IMR-90 (cell line): ENCODE data around the gene EIF5A. TPM values are rescaled to one million over a fixed set of nuclear protein-coding genes. Genes with fewer than 3 reads are reported as not detected.

Experiments
- ATAC-seq: fragments of 200-7000 bp; cut with Tn5 transposase; 2 replicates; pipeline ENCODE4 v1.9.1; 2020; ENCODE audit warnings: low read depth, mild to moderate bottlenecking, moderate library complexity
- BruUV-seq: library from RNA; stranded (reverse); fragments of 400-500 nt; replicated peaks from 2 replicates; lab custom pipeline; 2021; lab: Mats Ljungman, UMichigan
- CTCF ChIA-PET: fragments of 300-600 bp; formaldehyde crosslinking; extraction: SDS; loops from one replicate; lab custom pipeline; 2021; ENCODE audit warnings: antibody characterized with exemption; lab: Yijun Ruan, JAX
- POLR2A ChIA-PET: fragments of 300-600 bp; sonication (Branson Sonifier 250); formaldehyde crosslinking; loops from one replicate; lab custom pipeline; 2022; ENCODE audit warnings: antibody characterized with exemption; ENCODE audit not compliant: unreplicated experiment; lab: Charles Lee
- DNase-seq: peaks from one replicate; pipeline ENCODE4 v3.0.0; 2013
- H2AFZ ChIP-seq: replicated peaks from 2 replicates; pipeline ENCODE3; 2013; ENCODE audit warnings: low read length, mild to moderate bottlenecking; ENCODE audit not compliant: poor library complexity
- H2AK5ac ChIP-seq: 2 replicates; pipeline ENCODE4 v1.6.1; 2013; ENCODE audit warnings: low read depth, low read length, inconsistent platforms
- H2AK9ac ChIP-seq: replicated peaks from 2 replicates; pipeline ENCODE3; 2013; ENCODE audit warnings: mild to moderate bottlenecking, low read depth, low read length, moderate library complexity; ENCODE audit not compliant: poor library complexity
- H2BK120ac ChIP-seq: 2 replicates; pipeline ENCODE4 v1.6.1; 2013; ENCODE audit warnings: low read depth, low read length, inconsistent platforms
- H2BK15ac ChIP-seq: 3 replicates; pipeline ENCODE4 v1.6.1; 2013; ENCODE audit warnings: low read depth, low read length, inconsistent platforms
- H2BK20ac ChIP-seq: 2 replicates; pipeline ENCODE4 v1.6.1; 2013; ENCODE audit warnings: low read depth, mild to moderate bottlenecking, inconsistent platforms, low read length, moderate library complexity
- H2BK5ac ChIP-seq: 2 replicates; pipeline ENCODE4 v1.6.1; 2013; ENCODE audit warnings: mild to moderate bottlenecking, low read depth, low read length, inconsistent platforms; ENCODE audit not compliant: poor library complexity, severe bottlenecking
- H3K14ac ChIP-seq: replicated peaks from 2 replicates; pipeline ENCODE4 v1.6.1; 2013; ENCODE audit warnings: low read depth, low read length, inconsistent platforms
- H3K18ac ChIP-seq: 2 replicates; pipeline ENCODE4 v1.6.1; 2013; ENCODE audit warnings: low read depth, low read length, control low read depth
- H3K23ac ChIP-seq: 2 replicates; pipeline ENCODE4 v1.6.1; 2013; ENCODE audit warnings: low read depth, low read length, inconsistent platforms
- H3K27ac ChIP-seq: 2 replicates; pipeline ENCODE4 v1.5.1; 2013; ENCODE audit warnings: mild to moderate bottlenecking, control low read depth, low read length; ENCODE audit not compliant: insufficient read depth
- H3K27me3 ChIP-seq: 2 replicates; pipeline ENCODE4 v1.6.1; 2013; ENCODE audit warnings: low read length; ENCODE audit not compliant: control insufficient read depth, insufficient read depth
- H3K36me3 ChIP-seq: 2 replicates; pipeline ENCODE4 v1.6.1; 2013; ENCODE audit warnings: low read length, mixed read lengths; ENCODE audit not compliant: control insufficient read depth, insufficient read depth
- H3K4ac ChIP-seq: 2 replicates; pipeline ENCODE4 v1.6.1; 2013; ENCODE audit warnings: low read depth, low read length, inconsistent platforms
- H3K4me1 ChIP-seq: 2 replicates; pipeline ENCODE4 v1.6.1; 2013; ENCODE audit warnings: low read length, mixed read lengths; ENCODE audit not compliant: control insufficient read depth, insufficient read depth
- H3K4me2 ChIP-seq: 2 replicates; pipeline ENCODE4 v1.6.1; 2013; ENCODE audit warnings: low read depth, mild to moderate bottlenecking, control low read depth, low read length, moderate library complexity
- H3K4me3 ChIP-seq: 2 replicates; pipeline ENCODE4 v1.5.1; 2013; ENCODE audit warnings: low read depth, mild to moderate bottlenecking, control low read depth, low read length, moderate library complexity; ENCODE audit not compliant: insufficient read depth
- H3K56ac ChIP-seq: 2 replicates; pipeline ENCODE4 v1.6.1; 2013; ENCODE audit warnings: low read length, inconsistent platforms; ENCODE audit not compliant: insufficient read depth; ENCODE audit errors: extremely low read depth
- H3K79me1 ChIP-seq, 2 experiments: 2 replicates each; pipeline ENCODE4 v1.6.1; 2013; ENCODE audit warnings: low read length in 2 of 2, inconsistent platforms in 1 of 2, low read depth in 1 of 2
- H3K9ac ChIP-seq: 2 replicates; pipeline ENCODE4 v1.6.1; 2013; ENCODE audit warnings: low read depth, low read length, control low read depth
- H3K9me1 ChIP-seq: 2 replicates; pipeline ENCODE4 v1.6.1; 2013; ENCODE audit warnings: low read length, inconsistent platforms; ENCODE audit not compliant: insufficient read depth
- H3K9me3 ChIP-seq: 2 replicates; pipeline ENCODE4 v1.6.1; 2013; ENCODE audit warnings: low read length; ENCODE audit not compliant: control insufficient read depth, insufficient read depth
- H4K20me1 ChIP-seq: 2 replicates; pipeline ENCODE4 v1.6.1; 2013; ENCODE audit warnings: low read length, inconsistent platforms; ENCODE audit not compliant: insufficient read depth
- H4K5ac ChIP-seq: 2 replicates; pipeline ENCODE4 v1.6.1; 2013; ENCODE audit warnings: mild to moderate bottlenecking, low read depth, low read length, control low read depth
- H4K8ac ChIP-seq, 2 experiments: 2 replicates each; pipeline ENCODE4 v1.6.1; 2013; ENCODE audit warnings: low read depth in 2 of 2, low read length in 2 of 2, control low read depth in 1 of 2, inconsistent platforms in 1 of 2
- H4K91ac ChIP-seq: 2 replicates; pipeline ENCODE4 v1.6.1; 2013; ENCODE audit warnings: low read depth, low read length, inconsistent platforms; ENCODE audit not compliant: insufficient read depth
- BHLHE40 ChIP-seq: fragments of 150-350 bp; IDR thresholded peaks from 2 replicates; pipeline ENCODE4 v1.6.1; 2016; ENCODE audit warnings: mild to moderate bottlenecking, low read depth, low read length
- CEBPB ChIP-seq: IDR thresholded peaks from 2 replicates; pipeline ENCODE4 v1.6.1; 2012; ENCODE audit warnings: low read depth, low read length, improper control_type of control experiment
- CHD1 ChIP-seq: IDR thresholded peaks from 2 replicates; pipeline ENCODE4 v1.6.1; 2012; ENCODE audit warnings: low read depth, low read length, improper control_type of control experiment
- CTCF ChIP-seq: conservative IDR thresholded peaks from 2 replicates; pipeline ENCODE4 v1.5.1; 2012; ENCODE audit warnings: mild to moderate bottlenecking, low read depth, low read length, improper control_type of control experiment
- FOS ChIP-seq: fragments of 150-350 bp; IDR thresholded peaks from 2 replicates; pipeline ENCODE4 v1.6.1; 2016; ENCODE audit warnings: low read depth, low read length
- MAFK ChIP-seq: IDR thresholded peaks from 2 replicates; pipeline ENCODE4 v1.6.1; 2012; ENCODE audit warnings: low read depth, low read length, improper control_type of control experiment
- MAZ ChIP-seq: IDR thresholded peaks from 2 replicates; pipeline ENCODE4 v1.6.1; 2012; ENCODE audit warnings: low read depth, mild to moderate bottlenecking, low read length, improper control_type of control experiment, moderate library complexity, borderline replicate concordance
- MXI1 ChIP-seq: IDR thresholded peaks from 2 replicates; pipeline ENCODE4 v1.6.1; 2012; ENCODE audit warnings: low read depth, mild to moderate bottlenecking, low read length, moderate library complexity, borderline replicate concordance
- NFE2L2 ChIP-seq: fragments of 150-350 bp; IDR thresholded peaks from 2 replicates; pipeline ENCODE4 v1.6.1; 2016; ENCODE audit warnings: low read depth, mild to moderate bottlenecking, low read length
- POLR2A ChIP-seq: IDR thresholded peaks from 2 replicates; pipeline ENCODE4 v1.6.1; 2012; ENCODE audit warnings: mild to moderate bottlenecking, low read depth, low read length
- RAD21 ChIP-seq: IDR thresholded peaks from 2 replicates; pipeline ENCODE4 v1.6.1; 2012; ENCODE audit warnings: low read length, improper control_type of control experiment
- RCOR1 ChIP-seq: IDR thresholded peaks from 2 replicates; pipeline ENCODE4 v1.6.1; 2012; ENCODE audit warnings: mild to moderate bottlenecking, low read length, improper control_type of control experiment; ENCODE audit not compliant: insufficient replicate concordance
- RFX5 ChIP-seq: IDR thresholded peaks from 2 replicates; pipeline ENCODE4 v1.8.0; 2012; ENCODE audit warnings: low read depth, mild to moderate bottlenecking, low read length, moderate library complexity
- SMC3 ChIP-seq: fragments of 150-350 bp; IDR thresholded peaks from 2 replicates; pipeline ENCODE4 v1.6.1; 2016; ENCODE audit warnings: low read depth, mild to moderate bottlenecking, antibody characterized with exemption, low read length, moderate library complexity
- WGBS, 2 experiments: methylation state at CpG; one replicate each; pipeline versions ENCODE4 v1.1.5 to v1.1.7; 2013; ENCODE audit warnings: missing lambda C conversion rate in 2 of 2; ENCODE audit not compliant: insufficient read length in 1 of 2; ENCODE audit errors: extremely low coverage in 2 of 2; 5-methylcytosine and 5-hydroxymethylcytosine counted together
- dilution Hi-C: fragments of 300-500 bp; cut with HindIII; formaldehyde crosslinking; loops from one replicate; pipeline ENCODE4 v1.14.3; 2018; ENCODE audit warnings: low sequenced_read_pairs; ENCODE audit not compliant: unreplicated experiment
- in situ Hi-C: fragments of 300-500 bp; cut with MboI; formaldehyde crosslinking; loops from 3 replicates; pipeline ENCODE4 v1.14.3; 2019; ENCODE audit warnings: low sequenced_read_pairs, inconsistent platforms, mixed read lengths
- intact Hi-C: fragments of 100-400 bp; cut with micrococcal nuclease; formaldehyde crosslinking; loops from 2 replicates; pipeline ENCODE4 v1.10.0; 2022
- polyA plus RNA-seq, 3 experiments: library from polyadenylated mRNA; depleted of rRNA; stranded (reverse); fragments of >200 nt; gene quantifications; 2 replicates each; pipeline ENCODE4 v1.2.3, GENCODE V29; 2012; ENCODE audit warnings: low replicate concordance in 1 of 3
- total RNA-seq: library from RNA; depleted of rRNA; stranded (reverse); fragments of >200 nt; gene quantifications from 2 replicates; pipeline ENCODE4 v1.2.3, GENCODE V29; 2012
- TF ChIP-seq, protein P1 (sequence below): fragments of 150-350 bp; IDR thresholded peaks from 2 replicates; pipeline ENCODE4 v1.6.1; 2017; ENCODE audit warnings: mild to moderate bottlenecking, antibody characterized with exemption, low read length, low read depth
- TF ChIP-seq, protein P2 (sequence below): fragments of 150-350 bp; IDR thresholded peaks from 2 replicates; pipeline ENCODE4 v1.6.1; 2016; ENCODE audit warnings: low read depth, mild to moderate bottlenecking, low read length, moderate library complexity, borderline replicate concordance

Gene EIF5A
- total and polyA plus RNA-seq, 2 of the 4 experiments (the other 2 are of a cell fraction) = 782 to 883 TPM

- Histone ChIP-seq H2BK15ac (no peak overlapping the region), H2AFZ (peak overlapping the region; percentile 3), H4K20me1 (peaks cover 4% of the 10 kb centered on the region), H3K14ac (no peak overlapping the region), H4K91ac (no peak overlapping the region), H3K27ac (no peak overlapping the region), H3K23ac (no peak overlapping the region), H3K9me1 (no peaks in the 10 kb centered on the region), H2AK9ac (no peak overlapping the region), H2BK120ac (no peak overlapping the region), H3K79me1 (no peaks in the 10 kb centered on the region), H3K9me3 (no peaks in the 10 kb centered on the region), H2BK5ac (no peak overlapping the region), H4K5ac (no peak overlapping the region), H3K56ac (no peak overlapping the region), H4K8ac (no peak overlapping the region), H3K36me3 (no peaks in the 10 kb centered on the region), H2AK5ac (no peak overlapping the region), H3K18ac (no peak overlapping the region), H3K27me3 (peaks cover 19% of the 10 kb centered on the region), H3K9ac (no peak overlapping the region), H3K4me1 (no peaks in the 10 kb centered on the region), H3K4ac (no peak overlapping the region), H3K4me2 (no peak overlapping the region), H3K4me3 (no peak overlapping the region), H2BK20ac (no peak overlapping the region)
- POLR2A ChIA-PET = no interaction called here
- CTCF ChIA-PET = interaction anchor here (0.6 to 0.7 kb wide), 2 partner anchors 111 to 838 kb away, joined by 4 to 5 read pairs; no protein-coding TSS in a partner anchor
- ATAC-seq (no peak), DNase-seq (no peak)
- TF ChIP-seq MAZ = no peak
- no peak for TF ChIP-seq CHD1
- no peak for TF ChIP-seq MAFK
- TF ChIP-seq, protein P1, sequence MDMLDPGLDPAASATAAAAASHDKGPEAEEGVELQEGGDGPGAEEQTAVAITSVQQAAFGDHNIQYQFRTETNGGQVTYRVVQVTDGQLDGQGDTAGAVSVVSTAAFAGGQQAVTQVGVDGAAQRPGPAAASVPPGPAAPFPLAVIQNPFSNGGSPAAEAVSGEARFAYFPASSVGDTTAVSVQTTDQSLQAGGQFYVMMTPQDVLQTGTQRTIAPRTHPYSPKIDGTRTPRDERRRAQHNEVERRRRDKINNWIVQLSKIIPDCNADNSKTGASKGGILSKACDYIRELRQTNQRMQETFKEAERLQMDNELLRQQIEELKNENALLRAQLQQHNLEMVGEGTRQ = no peak
- TF ChIP-seq FOS = no peak
- no peak for TF ChIP-seq MXI1
- TF ChIP-seq BHLHE40 = no peak
- TF ChIP-seq RFX5 = no peak
- TF ChIP-seq CTCF = no peak
- no peak for TF ChIP-seq CEBPB
- TF ChIP-seq RCOR1 = no peak
- no peak for TF ChIP-seq POLR2A
- TF ChIP-seq RAD21 = no peak
- TF ChIP-seq SMC3 = no peak
- TF ChIP-seq, protein P2, sequence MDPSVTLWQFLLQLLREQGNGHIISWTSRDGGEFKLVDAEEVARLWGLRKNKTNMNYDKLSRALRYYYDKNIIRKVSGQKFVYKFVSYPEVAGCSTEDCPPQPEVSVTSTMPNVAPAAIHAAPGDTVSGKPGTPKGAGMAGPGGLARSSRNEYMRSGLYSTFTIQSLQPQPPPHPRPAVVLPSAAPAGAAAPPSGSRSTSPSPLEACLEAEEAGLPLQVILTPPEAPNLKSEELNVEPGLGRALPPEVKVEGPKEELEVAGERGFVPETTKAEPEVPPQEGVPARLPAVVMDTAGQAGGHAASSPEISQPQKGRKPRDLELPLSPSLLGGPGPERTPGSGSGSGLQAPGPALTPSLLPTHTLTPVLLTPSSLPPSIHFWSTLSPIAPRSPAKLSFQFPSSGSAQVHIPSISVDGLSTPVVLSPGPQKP = no peak
- TF ChIP-seq NFE2L2 = no peak
- BruUV-seq = no TSS peak
- intact Hi-C loops (no loop called here), dilution Hi-C loops (no loop called here), in situ Hi-C loops (no loop called here)
- WGBS, 2 experiments = 87% methylated on average over 3 of the region's 15 CpGs; no CpG with 5 or more reads in 1 of the 2 experiments
These were observed 35.8 kb downstream of the EIF5A start for GRCh38 chr17:7343250-7343649.
